ENCODE results near the gene AFG3L2. TPM values are rescaled to one million over a fixed set of nuclear protein-coding genes. Genes with fewer than 3 reads are reported as not detected.

Gene AFG3L2
- total and polyA plus RNA-seq, 2 donors, result 31.5 to 41.1 TPM

- H3K4me3 ChIP-seq (ENCODE audit: low read depth, low read length), result no peak overlapping the region
- no peaks in the 10 kb centered on the region for H3K4me1 ChIP-seq (ENCODE audit: insufficient read depth)
- H3K36me3 ChIP-seq (ENCODE audit: insufficient read depth), result no peaks in the 10 kb centered on the region
- WGBS, result 88% methylated on average over 6 of the region's 6 CpGs
- H3K27ac ChIP-seq (ENCODE audit: low read depth), result no peak overlapping the region
- DNase-seq (ENCODE audit: extremely low spot score), result no peak
These were observed 85.9 kb downstream of the AFG3L2 start for GRCh38 chr18:12291161-12291560.

GRCh38 chr18:12290086-12290485 lies 86.9 kb downstream of the AFG3L2 start:
- WGBS, result 96% methylated on average over 2 of the region's 2 CpGs
- Histone ChIP-seq H3K4me3 (ENCODE audit: low read depth, low read length) (no peak overlapping the region), H3K36me3 (ENCODE audit: insufficient read depth) (no peaks in the 10 kb centered on the region), H3K4me1 (ENCODE audit: insufficient read depth) (no peaks in the 10 kb centered on the region), H3K27ac (ENCODE audit: low read depth) (no peak overlapping the region)
- no peak for DNase-seq (ENCODE audit: extremely low spot score)

GRCh38 chr18:12288403-12288755 lies 88.6 kb downstream of the AFG3L2 start:
- H3K4me3 ChIP-seq (ENCODE audit: low read depth, low read length), result no peak overlapping the region
- DNase-seq (ENCODE audit: extremely low spot score), result no peak
- no peak overlapping the region for H3K27ac ChIP-seq (ENCODE audit: low read depth)
- H3K4me1 ChIP-seq (ENCODE audit: insufficient read depth), result no peaks in the 10 kb centered on the region
- WGBS, result 11% methylated on average over 10 of the region's 10 CpGs
- H3K36me3 ChIP-seq (ENCODE audit: insufficient read depth), result no peaks in the 10 kb centered on the region

GRCh38 chr18:12287684-12288402 lies 89.2 kb downstream of the AFG3L2 start:
- 2% methylated on average over 41 of the region's 41 CpGs for WGBS

GRCh38 chr18:12287131-12287681 lies 89.8 kb downstream of the AFG3L2 start:
- H3K27ac ChIP-seq (ENCODE audit: low read depth), result no peak overlapping the region
- H3K36me3 ChIP-seq (ENCODE audit: insufficient read depth), result no peaks in the 10 kb centered on the region
- no peak overlapping the region for H3K4me3 ChIP-seq (ENCODE audit: low read depth, low read length)
- WGBS, result 38% methylated on average over 37 of the region's 37 CpGs
- DNase-seq (ENCODE audit: extremely low spot score), result no peak
- no peaks in the 10 kb centered on the region for H3K4me1 ChIP-seq (ENCODE audit: insufficient read depth)

More at GRCh38 chr18:12287684-12288402, 89.2 kb downstream of the AFG3L2 start:
- Histone ChIP-seq H3K4me3 (ENCODE audit: low read depth, low read length) (peak overlapping the region; percentile 24), H3K4me1 (ENCODE audit: insufficient read depth) (no peaks in the 10 kb centered on the region), H3K36me3 (ENCODE audit: insufficient read depth) (no peaks in the 10 kb centered on the region), H3K27ac (ENCODE audit: low read depth) (peak overlapping the region; percentile 55)
- DNase-seq (ENCODE audit: extremely low spot score), result no peak

GRCh38 chr18:12283666-12284065 lies 93.4 kb downstream of the AFG3L2 start:
- WGBS, result 64% methylated on average over 1 of the region's 1 CpG
- H3K27ac ChIP-seq (ENCODE audit: low read depth), result no peak overlapping the region
- H3K4me1 ChIP-seq (ENCODE audit: insufficient read depth), result no peaks in the 10 kb centered on the region
- H3K4me3 ChIP-seq (ENCODE audit: low read depth, low read length), result no peak overlapping the region
- no peak for DNase-seq (ENCODE audit: extremely low spot score)
- H3K36me3 ChIP-seq (ENCODE audit: insufficient read depth), result no peaks in the 10 kb centered on the region

GRCh38 chr18:12283256-12283655 lies 93.8 kb downstream of the AFG3L2 start:
- H3K36me3 ChIP-seq (ENCODE audit: insufficient read depth), result no peaks in the 10 kb centered on the region
- no peak for DNase-seq (ENCODE audit: extremely low spot score)
- H3K4me3 ChIP-seq (ENCODE audit: low read depth, low read length), result no peak overlapping the region
- no peak overlapping the region for H3K27ac ChIP-seq (ENCODE audit: low read depth)
- H3K4me1 ChIP-seq (ENCODE audit: insufficient read depth), result no peaks in the 10 kb centered on the region
- WGBS, result 69% methylated on average over 6 of the region's 6 CpGs

GRCh38 chr18:12282442-12283039 lies 94.5 kb downstream of the AFG3L2 start:
- Histone ChIP-seq H3K27ac (ENCODE audit: low read depth) (no peak overlapping the region), H3K4me1 (ENCODE audit: insufficient read depth) (no peaks in the 10 kb centered on the region), H3K4me3 (ENCODE audit: low read depth, low read length) (no peak overlapping the region), H3K36me3 (ENCODE audit: insufficient read depth) (no peaks in the 10 kb centered on the region)
- 70% methylated on average over 9 of the region's 9 CpGs for WGBS
- DNase-seq (ENCODE audit: extremely low spot score), result no peak

- 44% methylated on average over 1 of the region's 1 CpG for WGBS
- H3K36me3 ChIP-seq (ENCODE audit: insufficient read depth), result no peaks in the 10 kb centered on the region
- H3K27ac ChIP-seq (ENCODE audit: low read depth), result no peak overlapping the region
- no peak overlapping the region for H3K4me3 ChIP-seq (ENCODE audit: low read depth, low read length)
- DNase-seq (ENCODE audit: extremely low spot score), result no peak
- H3K4me1 ChIP-seq (ENCODE audit: insufficient read depth), result no peaks in the 10 kb centered on the region
These were observed 95.2 kb downstream of the AFG3L2 start for GRCh38 chr18:12281861-12282260.

GRCh38 chr18:12279781-12280531 lies 97.1 kb downstream of the AFG3L2 start:
- peak overlapping the region; percentile 93 for H3K27ac ChIP-seq (ENCODE audit: low read depth)
- H3K36me3 ChIP-seq (ENCODE audit: insufficient read depth), result no peaks in the 10 kb centered on the region
- no peak for DNase-seq (ENCODE audit: extremely low spot score)
- 80% methylated on average over 16 of the region's 16 CpGs for WGBS
- H3K4me1 ChIP-seq (ENCODE audit: insufficient read depth), result no peaks in the 10 kb centered on the region
- no peak overlapping the region for H3K4me3 ChIP-seq (ENCODE audit: low read depth, low read length)

Small RNA genes within 50 kb of the gene (small RNA-seq; reads per million reads assigned to genes)
- gene RNU6-170P, result not detected
- not detected for gene RNU7-129P

Other genes with a start within 250 kb of the AFG3L2 start
- gene CIDEA, start 122.9 kb downstream of the AFG3L2 start, total RNA-seq, result 0.48 TPM
- gene CIDEA, start 122.9 kb downstream of the AFG3L2 start, polyA plus RNA-seq, result 2.2 TPM
- 441 TPM for gene TUBB6, start 69.0 kb downstream of the AFG3L2 start, total RNA-seq
- 310 TPM for gene TUBB6, start 69.0 kb downstream of the AFG3L2 start, polyA plus RNA-seq
- 4.2 TPM for gene PRELID3A, start 30.7 kb upstream of the AFG3L2 start, total RNA-seq
- gene PRELID3A, start 30.7 kb upstream of the AFG3L2 start, polyA plus RNA-seq, result 3.4 TPM

Measured in urinary bladder (tissue), 4 donors.